GM19395 (cell line): Measurements from ENCODE around the gene PTPRN2.

Experiments used
- ATAC-seq: cut with Tn5 transposase; IDR thresholded peaks from one replicate; pipeline ENCODE4 v1.9.1; 2021; ENCODE audit warnings: mild to moderate bottlenecking, moderate library complexity; ENCODE audit not compliant: unreplicated experiment

PTPRN2 gene

DNA sequence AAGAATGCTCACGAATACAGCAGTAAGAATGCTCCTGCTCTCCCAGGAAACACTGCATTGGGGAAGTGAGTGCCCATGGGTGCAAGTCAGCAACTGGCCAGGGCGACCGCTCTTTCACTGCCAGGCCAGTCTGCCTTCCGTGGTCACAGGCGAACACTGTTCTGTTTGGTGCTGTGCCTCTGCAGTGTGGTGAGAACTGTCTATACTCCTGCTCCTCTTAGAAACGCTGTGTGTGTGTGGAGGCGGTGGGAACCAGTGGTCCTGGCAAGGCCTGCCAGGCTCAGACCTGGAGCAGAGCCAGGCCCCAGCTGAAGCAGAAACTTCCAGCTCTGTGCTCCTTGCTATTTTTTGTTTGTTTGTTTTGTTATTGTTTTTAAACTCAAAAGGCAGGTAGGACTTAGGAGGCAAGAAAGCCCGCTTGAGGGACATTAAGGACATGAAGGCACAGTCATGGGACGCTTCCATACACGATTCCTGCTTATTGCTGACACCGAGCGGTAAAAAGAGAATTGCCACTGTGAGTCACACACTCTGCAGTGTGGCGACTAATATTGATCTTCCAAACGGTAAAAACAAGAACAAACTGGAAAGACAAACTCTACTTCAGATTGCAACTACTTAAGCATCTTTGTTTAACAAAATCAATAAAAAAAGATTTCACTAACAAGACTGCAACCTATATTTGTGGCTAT is 820.0 kb downstream of the PTPRN2 start:
- ATAC-seq, result no peak

DNA sequence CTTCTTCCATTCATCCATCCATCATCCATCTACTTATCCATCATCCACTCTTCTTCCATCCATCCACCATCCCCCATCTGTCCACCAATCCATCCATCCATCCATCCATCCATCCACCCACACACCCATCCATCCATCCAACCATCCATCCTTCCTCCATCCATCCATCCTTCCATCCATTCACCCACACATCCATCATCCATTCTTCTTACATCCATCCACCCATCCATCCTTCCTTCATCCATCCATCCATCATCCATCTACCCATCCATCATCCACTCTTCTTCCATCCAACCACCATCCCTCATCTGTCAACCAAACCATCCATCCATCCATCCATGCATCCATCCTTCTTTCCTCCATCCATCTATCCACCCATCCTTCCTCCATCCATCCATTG is 821.5 kb downstream of the PTPRN2 start:
- ATAC-seq, result no peak

DNA sequence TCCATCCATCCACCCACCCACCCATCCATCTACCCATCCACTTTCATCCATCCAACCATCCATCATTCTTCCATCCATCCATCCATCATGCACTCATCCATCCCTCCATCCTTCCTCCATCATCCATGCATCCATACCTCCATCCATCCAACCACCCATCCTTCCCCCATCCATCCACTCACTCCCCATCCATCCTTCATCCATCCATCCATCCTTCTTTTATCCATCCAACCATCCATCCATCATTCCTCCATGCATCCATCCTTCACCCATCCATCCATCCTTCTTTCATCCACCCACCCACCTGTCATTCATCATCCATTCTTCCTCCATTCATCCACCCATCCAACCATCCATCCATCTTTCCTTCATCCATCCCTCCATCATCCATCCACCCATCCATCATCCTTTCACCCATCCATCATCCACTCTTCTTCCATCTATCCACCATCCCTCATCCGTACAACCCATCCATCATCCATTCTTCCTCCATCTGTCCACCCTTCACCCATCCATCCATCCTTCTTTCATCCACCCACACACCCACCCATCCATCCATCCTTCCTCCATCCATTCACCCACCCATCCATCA is 822.6 kb downstream of the PTPRN2 start:
- ATAC-seq, result no peak

DNA sequence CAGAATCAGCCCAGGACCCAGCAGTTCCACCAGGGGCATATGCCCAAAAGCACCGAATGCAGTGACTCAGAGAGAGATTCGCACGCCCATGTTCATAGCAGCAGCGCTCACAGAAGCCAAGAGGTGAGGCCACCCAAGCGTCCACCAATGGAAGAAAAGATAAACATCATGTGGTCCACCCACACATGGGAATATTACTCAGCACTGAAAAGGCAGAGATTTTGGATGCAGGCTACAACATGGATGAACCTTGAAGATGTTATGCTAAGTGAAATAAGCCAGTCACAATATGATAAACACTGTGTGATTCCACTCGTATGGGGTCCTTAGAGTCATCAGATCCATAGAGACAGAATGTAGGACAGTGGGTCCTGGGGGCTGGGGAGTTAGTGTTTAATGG is 823.4 kb downstream of the PTPRN2 start:
- ATAC-seq, result no peak

DNA sequence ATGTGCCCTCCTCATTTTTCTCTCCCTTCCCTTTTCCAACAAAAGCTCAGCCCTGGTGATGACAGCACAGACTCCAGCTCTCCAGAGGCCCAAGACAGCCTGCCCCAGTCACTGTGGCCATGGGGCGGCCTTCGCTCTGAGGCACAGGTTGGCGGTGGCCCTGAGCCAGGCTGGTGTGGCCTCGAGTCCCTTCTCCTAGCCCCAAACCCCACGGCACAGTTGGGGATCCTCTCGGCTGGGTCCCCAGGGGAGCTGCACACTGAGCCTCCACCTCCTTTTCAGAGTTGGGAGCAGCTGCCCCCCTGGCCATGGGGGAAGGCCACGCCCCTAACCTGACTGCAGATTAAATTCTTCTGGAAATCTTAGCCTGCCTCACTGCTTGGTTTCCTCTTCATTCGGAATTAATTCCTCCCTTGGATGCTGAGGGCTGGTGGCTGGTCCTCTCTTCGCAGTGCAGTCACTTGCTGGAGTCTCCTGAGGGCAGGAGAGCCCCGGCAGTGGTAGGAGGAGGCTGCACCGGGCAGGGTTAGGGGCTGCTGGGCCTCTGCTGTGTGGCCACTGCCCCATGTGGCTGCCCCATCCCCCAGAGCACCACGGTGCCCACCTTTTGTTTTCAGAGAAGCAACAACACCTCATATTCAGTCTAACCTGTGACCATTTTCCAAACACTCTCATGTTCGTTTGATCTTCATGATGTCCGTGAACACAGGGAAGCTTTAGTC is 824.2 kb downstream of the PTPRN2 start:
- no peak for ATAC-seq

DNA sequence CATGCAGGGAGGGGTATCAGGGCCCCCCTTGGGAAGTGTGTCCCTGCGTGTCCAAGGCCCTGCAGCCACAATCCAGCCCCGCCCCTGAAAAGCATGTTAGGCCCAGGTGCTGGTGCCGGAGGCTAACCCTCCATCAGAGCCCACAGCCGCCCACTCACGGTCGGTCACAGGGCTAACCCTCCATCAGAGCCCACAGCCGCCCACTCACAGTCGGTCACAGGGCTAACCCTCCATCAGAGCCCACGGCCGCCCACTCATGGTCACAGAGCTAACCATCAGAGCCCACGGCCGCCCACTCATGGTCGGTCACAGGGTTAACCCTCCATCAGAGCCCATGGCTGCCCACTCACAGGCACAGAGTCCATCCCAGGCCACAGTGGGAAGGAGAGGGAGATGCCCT is 824.8 kb downstream of the PTPRN2 start:
- ATAC-seq, result no peak

DNA sequence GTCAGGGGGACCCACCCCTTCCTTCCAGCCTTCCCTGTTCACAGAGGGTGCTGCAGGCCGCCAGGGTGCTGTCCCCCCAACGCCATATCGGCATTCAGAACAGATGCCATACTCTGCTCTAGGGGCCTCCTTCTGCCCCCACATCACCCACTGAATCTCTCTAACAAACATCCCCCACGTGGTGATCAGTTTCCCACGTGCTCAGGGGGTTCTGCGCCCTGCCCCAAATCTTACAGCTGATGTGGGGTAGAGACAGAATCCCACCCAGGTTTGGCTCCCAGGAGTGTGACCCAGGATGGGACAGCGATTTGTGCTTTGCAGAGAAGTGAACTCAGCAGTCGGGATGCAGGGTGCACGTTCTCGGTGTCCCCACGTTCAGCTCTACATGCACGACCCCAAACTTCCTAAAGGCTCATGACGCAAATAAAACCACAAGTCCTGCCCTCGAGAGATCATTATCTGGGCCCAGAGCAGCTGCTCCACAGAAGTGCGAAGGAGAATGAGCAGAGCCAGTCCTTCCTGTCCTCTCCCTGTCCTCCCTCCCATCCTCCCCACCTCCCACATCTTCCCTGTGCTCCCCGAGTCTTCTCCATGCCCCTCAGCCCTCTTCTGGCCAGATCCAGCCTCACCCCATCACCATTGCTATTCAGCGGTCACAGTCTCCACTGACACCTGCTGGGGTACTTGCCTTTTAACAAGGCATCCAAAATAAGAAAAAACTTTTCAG is 827.5 kb downstream of the PTPRN2 start:
- no peak for ATAC-seq

DNA sequence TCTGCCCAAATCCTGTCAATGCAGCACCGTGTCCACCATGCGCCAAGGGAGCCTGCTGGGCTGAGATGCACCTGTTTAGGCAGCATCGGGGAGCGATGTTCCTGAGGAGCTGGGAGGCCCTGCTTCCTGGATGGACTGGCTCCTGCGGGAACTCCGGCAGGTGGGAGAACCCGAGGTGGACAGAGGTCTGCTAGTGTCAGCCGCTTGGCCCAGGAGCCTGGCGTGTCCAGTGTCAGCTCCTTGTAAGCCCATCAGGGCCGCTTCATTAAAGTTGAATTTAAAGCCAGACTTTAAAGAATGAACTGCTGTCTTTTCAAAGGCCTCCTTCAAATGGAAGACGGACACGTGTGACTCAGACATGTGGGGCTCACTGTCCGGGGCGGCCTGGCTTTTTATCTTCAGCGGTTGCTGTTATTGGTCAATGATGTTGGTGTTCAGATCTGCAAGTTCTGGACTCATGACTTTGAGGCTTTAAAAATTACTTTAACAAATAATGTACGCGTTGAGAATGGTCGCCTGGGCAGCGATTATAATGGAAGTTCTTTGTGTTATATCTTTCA is 828.3 kb downstream of the PTPRN2 start:
- no peak for ATAC-seq

DNA sequence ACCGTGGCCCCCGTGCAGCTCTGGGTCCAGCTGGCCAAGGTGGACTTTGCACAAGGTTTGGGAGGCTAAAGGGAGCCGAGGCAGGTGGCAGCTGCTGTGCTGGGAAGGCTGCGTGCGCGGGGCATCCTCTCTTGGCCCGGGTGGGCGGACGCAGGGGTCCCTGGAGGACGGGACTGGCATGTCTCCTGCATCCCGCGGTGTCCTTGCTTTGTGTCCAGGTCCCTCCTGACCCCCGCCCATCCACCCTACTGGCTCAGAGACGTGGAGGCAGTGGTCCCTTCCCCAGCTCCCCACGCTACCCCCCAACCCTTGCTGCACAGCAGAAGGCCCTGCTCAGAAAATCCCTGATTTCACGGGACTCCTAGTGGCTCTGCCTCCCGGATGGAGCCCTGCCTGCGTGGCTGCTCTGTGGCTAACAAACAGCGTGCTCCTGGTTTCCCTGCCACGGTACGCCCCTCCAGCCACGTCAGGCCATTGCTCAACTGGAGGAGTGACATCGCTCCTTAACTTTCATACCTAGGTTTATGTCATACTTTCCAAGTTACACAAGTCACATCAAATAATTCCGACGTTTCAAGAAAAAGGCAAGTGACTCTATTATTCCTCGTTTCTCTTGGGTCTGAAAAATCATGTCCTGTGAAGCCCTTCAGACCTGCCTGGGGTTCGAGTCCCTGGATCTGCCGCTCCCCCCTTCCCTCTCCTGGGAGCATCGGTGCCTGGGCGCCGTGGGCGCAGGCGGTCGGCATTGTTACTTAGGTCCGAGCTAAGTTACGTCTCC is 829.0 kb downstream of the PTPRN2 start:
- no peak for ATAC-seq

DNA sequence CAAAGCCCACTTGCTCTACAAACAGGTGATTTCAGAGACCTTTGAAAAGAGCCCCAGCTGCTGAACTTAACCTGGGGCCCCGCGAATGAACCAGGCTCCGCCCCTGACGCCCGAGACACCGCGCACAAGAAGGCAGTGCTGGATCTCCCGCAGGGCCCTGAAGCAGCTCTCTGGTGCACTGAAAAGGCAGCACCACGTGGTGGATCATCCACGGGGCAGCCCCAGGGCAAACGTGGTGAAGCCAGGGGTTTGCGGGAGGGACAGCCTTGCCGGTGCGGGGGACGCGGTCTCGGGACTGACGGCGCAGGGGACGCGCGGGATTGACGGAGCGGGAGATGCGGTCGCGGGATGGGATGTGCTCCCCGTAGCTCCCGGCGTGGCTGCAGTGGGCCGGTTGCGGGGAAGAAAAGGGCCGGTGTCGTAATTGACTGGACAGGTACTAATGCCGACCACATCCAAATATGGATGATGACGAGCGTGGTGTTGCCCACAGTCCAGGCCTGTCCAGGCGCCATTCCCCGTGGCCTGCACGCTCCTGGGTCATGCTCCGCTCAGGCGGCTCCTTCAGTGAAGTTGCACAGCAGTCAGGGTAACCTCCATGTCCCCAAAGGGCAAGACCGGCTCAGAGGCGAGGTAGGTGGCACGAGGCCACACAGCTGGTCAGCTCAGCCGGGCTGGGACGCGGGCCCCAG is 829.7 kb downstream of the PTPRN2 start:
- no peak for ATAC-seq

DNA sequence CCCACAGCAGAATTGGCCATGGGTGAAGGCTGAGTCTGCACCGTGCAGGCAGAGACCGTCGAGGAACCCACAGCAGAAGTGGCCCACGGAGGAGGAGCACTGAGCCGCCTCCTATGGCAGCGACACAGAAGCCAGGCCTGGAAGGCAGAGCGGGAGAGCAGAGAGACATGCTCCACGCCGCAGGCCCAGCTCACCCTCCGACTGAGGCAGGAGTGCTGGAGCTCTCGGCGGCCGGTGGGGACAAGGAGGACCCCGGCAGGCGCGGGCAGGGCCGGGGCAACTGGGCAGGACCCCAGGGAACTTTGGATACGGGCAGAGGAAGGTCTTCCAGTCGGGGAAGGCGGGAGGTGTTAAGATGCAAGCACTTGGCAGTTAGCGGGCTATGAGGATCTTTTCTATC is 830.4 kb downstream of the PTPRN2 start:
- no peak for ATAC-seq

DNA sequence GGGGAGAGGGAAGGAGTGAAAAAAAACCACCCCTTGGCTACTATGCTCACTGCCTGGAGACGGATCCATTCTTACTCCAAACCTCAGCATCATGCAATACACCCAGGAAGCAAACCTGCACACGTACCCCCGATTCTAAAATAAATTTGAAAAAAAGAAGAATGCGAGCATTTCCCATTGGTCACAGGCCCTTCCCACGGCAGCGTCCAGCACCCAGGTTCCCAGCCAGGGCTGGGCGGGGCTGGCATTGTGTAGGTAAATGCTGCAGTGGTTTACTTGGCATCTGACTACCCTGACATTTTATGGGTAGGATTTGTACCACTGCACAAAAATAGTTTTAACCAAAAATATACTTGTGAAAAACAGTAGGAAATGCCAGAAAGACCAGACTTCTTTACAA is 831.9 kb downstream of the PTPRN2 start:
- no peak for ATAC-seq

DNA sequence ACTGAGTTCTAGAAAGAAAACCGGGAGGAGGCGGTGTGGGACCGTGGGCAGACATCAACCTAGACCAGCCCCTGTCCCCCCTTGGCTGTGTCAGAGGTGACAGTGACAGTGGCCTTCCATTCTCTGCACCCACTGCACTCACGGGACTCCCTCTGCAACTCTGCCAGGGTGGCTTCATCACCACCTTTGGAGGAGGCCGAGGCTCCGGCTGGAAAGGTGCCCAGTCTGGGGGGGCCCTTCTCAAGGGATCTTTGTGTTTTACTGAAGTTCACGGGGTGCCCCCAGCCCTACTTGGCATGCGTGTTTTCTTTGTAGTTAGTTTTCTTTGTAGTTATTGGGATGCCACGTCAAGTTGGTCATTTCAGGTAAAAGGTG is 833.2 kb downstream of the PTPRN2 start:
- ATAC-seq, result no peak

DNA sequence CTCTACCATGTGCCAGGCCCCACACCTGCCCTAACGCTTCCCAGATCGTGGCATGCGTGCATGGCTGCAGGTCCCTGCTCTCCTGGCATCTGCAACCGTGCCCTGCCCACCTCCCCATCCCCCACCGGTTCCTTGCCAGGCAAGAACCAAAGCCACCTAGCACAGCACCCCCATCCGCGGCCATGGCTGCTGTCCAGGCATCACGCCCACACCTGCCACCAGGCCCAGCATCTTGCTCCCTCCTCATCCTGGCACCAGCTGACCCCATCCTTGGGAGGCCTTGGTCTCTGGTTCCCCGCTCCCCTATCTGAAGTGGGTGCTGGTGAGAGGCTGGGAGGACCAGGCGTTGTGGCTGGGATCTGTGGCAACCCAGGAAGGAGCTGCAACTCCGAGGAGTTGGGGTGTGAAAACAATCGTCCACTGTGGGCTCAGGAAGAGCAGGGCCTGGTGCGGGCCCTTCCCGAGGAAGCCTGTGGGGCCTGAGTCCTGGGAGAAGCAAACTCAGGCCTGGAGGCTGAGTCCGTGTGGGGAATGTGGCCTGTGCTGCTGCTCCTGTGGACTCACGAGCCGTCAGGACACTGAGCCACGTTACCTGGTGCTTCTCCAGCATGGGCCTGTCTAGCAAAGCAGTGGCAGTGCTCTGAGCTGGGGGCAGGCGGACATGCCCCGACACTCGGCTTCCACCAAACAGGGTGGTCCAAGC is 833.8 kb downstream of the PTPRN2 start:
- ATAC-seq, result no peak

DNA sequence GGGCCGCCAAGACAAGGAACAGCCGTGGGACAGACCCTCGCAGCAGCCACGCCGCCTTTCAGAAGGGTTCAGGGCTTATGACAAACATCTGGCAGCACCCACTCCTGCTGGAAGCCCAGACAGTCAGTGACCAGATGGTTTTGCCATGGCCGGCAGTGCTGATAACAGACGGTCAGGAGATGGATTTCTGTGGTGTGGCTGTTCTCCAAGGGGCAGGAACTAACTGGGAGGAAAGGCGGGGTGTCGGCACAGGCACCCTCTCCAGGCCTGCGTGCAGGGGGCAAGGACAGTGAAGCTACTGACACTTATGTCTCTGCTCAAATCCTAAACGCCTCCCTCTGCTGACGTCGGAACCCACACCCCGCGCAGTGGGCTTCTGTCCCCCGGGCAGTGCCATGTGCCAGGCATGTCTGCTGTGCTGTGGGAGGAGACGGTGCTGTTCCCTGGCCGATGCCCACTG is 834.8 kb downstream of the PTPRN2 start:
- no peak for ATAC-seq

DNA sequence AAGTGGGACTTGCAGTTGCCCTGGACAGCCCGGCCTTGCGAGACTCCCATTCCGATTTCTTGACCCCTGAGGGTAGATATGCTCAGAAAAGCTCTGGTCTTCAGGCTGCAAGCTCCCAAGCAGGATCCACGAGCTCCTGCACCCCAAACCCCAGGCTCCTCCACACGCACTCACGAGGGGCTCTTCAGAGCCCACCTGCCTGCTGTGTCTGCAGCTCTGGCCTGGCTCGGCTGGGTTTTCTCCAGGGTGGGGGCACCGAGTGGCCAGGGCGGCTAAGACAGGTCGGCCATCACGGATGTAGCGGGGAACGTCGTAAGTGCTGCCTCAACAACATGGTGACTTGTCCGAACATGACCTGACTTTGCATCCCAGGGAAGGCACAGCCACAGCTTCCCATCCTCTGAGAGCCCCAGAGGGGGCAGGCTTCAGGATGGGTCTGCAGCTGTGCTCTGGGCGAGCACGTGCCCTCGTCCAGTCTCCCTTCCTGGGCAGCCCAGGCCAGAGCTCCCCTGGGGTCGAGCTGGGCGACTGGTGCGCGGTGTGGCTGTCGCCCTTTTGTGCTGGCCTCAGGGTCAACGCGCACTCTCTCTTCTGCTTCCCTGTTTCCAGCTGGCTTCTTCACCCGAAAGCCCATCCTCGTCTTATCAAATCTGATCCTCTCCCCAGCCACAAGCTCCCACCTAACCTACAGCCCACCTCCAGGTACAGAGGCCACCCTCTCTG is 835.5 kb downstream of the PTPRN2 start:
- no peak for ATAC-seq

DNA sequence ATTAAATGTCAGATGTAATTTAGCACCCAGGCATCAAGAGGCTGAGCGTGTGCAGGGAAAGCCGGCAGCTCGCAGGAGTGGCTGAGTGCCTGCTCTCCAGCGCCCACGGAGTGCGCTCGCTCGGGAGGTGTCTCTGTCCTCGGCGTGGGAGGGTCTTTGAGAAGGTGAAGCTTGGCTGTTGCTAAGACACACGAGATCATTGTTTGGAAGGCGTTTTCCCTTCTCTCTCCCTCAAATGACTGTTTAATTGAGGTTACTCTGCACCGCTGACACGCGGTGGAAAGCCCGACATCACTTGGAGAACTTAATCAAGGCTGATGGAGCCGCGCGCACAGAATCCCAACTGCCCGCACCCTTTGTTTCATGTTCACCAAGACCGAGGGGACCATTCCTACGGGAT is 836.2 kb downstream of the PTPRN2 start:
- ATAC-seq, result no peak

DNA sequence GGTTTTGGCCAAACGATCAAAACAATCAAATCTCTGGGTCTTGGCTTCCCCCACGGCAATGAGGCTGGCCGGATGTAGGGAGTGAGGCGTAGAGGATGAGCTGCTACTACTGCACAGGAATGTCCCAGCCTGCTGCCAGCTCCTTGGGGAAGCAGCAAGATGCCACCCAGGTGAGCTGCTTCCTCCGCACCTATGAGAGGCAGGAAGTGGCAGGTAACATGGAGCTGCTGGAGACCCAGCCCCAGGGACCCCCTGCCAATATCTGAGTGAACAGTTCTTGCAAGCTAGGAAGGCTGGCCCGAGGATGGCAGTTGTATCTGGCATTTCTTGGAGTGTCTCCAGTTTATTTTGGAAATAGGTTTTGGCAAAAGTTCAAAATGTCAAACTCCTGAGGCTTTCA is 837.3 kb downstream of the PTPRN2 start:
- ATAC-seq, result no peak
